ENCODE measurements around the gene TMEM205. TPM values are rescaled to one million over a fixed set of nuclear protein-coding genes. Genes with fewer than 3 reads are reported as not detected.
"Not testable (repeated sequence)": the region's sequence is repeated elsewhere in the genome, so short reads cannot be mapped to it uniquely, and the experiment has no call there.

The TMEM205 gene
- 10 to 100 TPM; 66.0 to 99.0 (median 79.6) TPM for polyA plus RNA-seq (ENCODE audit: insufficient read depth in 1 of 5, insufficient read length in 5 of 5, low replicate concordance in 1 of 5)
- long read RNA-seq, donor 1, transcript TMEM205-201 (3 exons, 1,034 nt): minor isoform, 9 of 71 reads
- long read RNA-seq, donor 1, transcript TMEM205-210 (4 exons, 840 nt): minor isoform, 6 of 71 reads
- long read RNA-seq, donor 1, transcript TMEM205-203 (2 exons, 1,147 nt): minor isoform, 8 of 71 reads
- long read RNA-seq, donor 1, transcript TMEM205-216 (4 exons, 792 nt): major isoform, 39 of 71 reads
- long read RNA-seq, donor 1, partial matches to known transcripts: 0 of 71 reads
- long read RNA-seq, donor 1, other reads (novel, unspliced or antisense): 0 of 71 reads
- long read RNA-seq, donor 2, transcript TMEM205-201 (3 exons, 1,034 nt): minor isoform, 5 of 46 reads
- long read RNA-seq, donor 2, transcript TMEM205-203 (2 exons, 1,147 nt): minor isoform, 10 of 46 reads
- long read RNA-seq, donor 2, transcript TMEM205-216 (4 exons, 792 nt): major isoform, 17 of 46 reads
- long read RNA-seq, donor 2, partial matches to known transcripts: 7 of 46 reads
- long read RNA-seq, donor 2, other reads (novel, unspliced or antisense): 0 of 46 reads
- long read RNA-seq, donor 3, transcript TMEM205-210 (4 exons, 840 nt): minor isoform, 8 of 62 reads
- long read RNA-seq, donor 3, transcript TMEM205-201 (3 exons, 1,034 nt): minor isoform, 9 of 62 reads
- long read RNA-seq, donor 3, transcript TMEM205-203 (2 exons, 1,147 nt): minor isoform, 16 of 62 reads
- long read RNA-seq, donor 3, transcript TMEM205-216 (4 exons, 792 nt): major isoform, 21 of 62 reads
- long read RNA-seq, donor 3, partial matches to known transcripts: 0 of 62 reads
- long read RNA-seq, donor 3, other reads (novel, unspliced or antisense): 0 of 62 reads
- long read RNA-seq, donor 4, transcript TMEM205-203 (2 exons, 1,147 nt): minor isoform, 8 of 34 reads
- long read RNA-seq, donor 4, transcript TMEM205-216 (4 exons, 792 nt): major isoform, 14 of 34 reads
- long read RNA-seq, donor 4, transcript TMEM205-210 (4 exons, 840 nt): minor isoform, 7 of 34 reads
- long read RNA-seq, donor 4, partial matches to known transcripts: 0 of 34 reads
- long read RNA-seq, donor 4, other reads (novel, unspliced or antisense): 0 of 34 reads
- long read RNA-seq, donor 5, transcript TMEM205-216 (4 exons, 792 nt): major isoform, 40 of 81 reads
- long read RNA-seq, donor 5, transcript TMEM205-203 (2 exons, 1,147 nt): minor isoform, 6 of 81 reads
- long read RNA-seq, donor 5, transcript TMEM205-202 (4 exons, 916 nt): minor isoform, 5 of 81 reads
- long read RNA-seq, donor 5, transcript TMEM205-201 (3 exons, 1,034 nt): minor isoform, 8 of 81 reads
- long read RNA-seq, donor 5, partial matches to known transcripts: 12 of 81 reads
- long read RNA-seq, donor 5, other reads (novel, unspliced or antisense): 0 of 81 reads
- long read RNA-seq, donor 6, transcript TMEM205-210 (4 exons, 840 nt): minor isoform, 10 of 72 reads
- long read RNA-seq, donor 6, transcript TMEM205-216 (4 exons, 792 nt): major isoform, 32 of 72 reads
- long read RNA-seq, donor 6, transcript TMEM205-201 (3 exons, 1,034 nt): minor isoform, 13 of 72 reads
- long read RNA-seq, donor 6, transcript TMEM205-203 (2 exons, 1,147 nt): minor isoform, 9 of 72 reads
- long read RNA-seq, donor 6, partial matches to known transcripts: 0 of 72 reads
- long read RNA-seq, donor 6, other reads (novel, unspliced or antisense): 0 of 72 reads
- long read RNA-seq, donor 7, transcript TMEM205-203 (2 exons, 1,147 nt): minor isoform, 6 of 50 reads
- long read RNA-seq, donor 7, transcript TMEM205-216 (4 exons, 792 nt): major isoform, 26 of 50 reads
- long read RNA-seq, donor 7, transcript TMEM205-201 (3 exons, 1,034 nt): minor isoform, 7 of 50 reads
- long read RNA-seq, donor 7, transcript TMEM205-210 (4 exons, 840 nt): minor isoform, 5 of 50 reads
- long read RNA-seq, donor 7, partial matches to known transcripts: 0 of 50 reads
- long read RNA-seq, donor 7, other reads (novel, unspliced or antisense): 0 of 50 reads
- long read RNA-seq, donor 8, transcript TMEM205-203 (2 exons, 1,147 nt): major isoform, 8 of 29 reads
- long read RNA-seq, donor 8, transcript TMEM205-210 (4 exons, 840 nt): minor isoform, 5 of 29 reads
- long read RNA-seq, donor 8, transcript TMEM205-216 (4 exons, 792 nt): minor isoform, 7 of 29 reads
- long read RNA-seq, donor 8, partial matches to known transcripts: 0 of 29 reads
- long read RNA-seq, donor 8, other reads (novel, unspliced or antisense): 0 of 29 reads

- peak; percentile 98 to 99 for DNase-seq
Observed at GRCh38 chr19:11346104-11346940, at the start of gene TMEM205, which contains the start of gene CCDC159. Gene TMEM205 (minus strand): TSS chr19:11346268. CDS start chr19:11345619, 649 bp downstream. Gene CCDC159 (plus strand): TSS chr19:11346519. CDS start chr19:11346607, 88 bp downstream.

- DNase-seq: no peak
Observed at GRCh38 chr19:11390933-11391680, 45.0 kb upstream of the TMEM205 start.

- DNase-seq: no peak
Observed at GRCh38 chr19:11390359-11390758, 44.3 kb upstream of the TMEM205 start.

GRCh38 chr19:11387162-11388034 lies 41.3 kb upstream of the TMEM205 start:
- peak in 1 of 2 donors; percentile 9 for DNase-seq

- DNase-seq: no peak
Observed at GRCh38 chr19:11384778-11385129, 38.7 kb upstream of the TMEM205 start.

GRCh38 chr19:11383706-11384048 lies 37.6 kb upstream of the TMEM205 start:
- DNase-seq: peak in 1 of 2 donors; percentile 25

- peak; percentile 17 to 40 for DNase-seq
Observed at GRCh38 chr19:11382898-11383705, 37.0 kb upstream of the TMEM205 start.

- DNase-seq: peak; percentile 93 to 96
Observed at GRCh38 chr19:11380653-11381537, 34.8 kb upstream of the TMEM205 start.

GRCh38 chr19:11379857-11380350 lies 33.8 kb upstream of the TMEM205 start:
- no peak for DNase-seq

GRCh38 chr19:11379269-11379845 lies 33.3 kb upstream of the TMEM205 start:
- DNase-seq: not testable (repeated sequence)

GRCh38 chr19:11378319-11379189 lies 32.5 kb upstream of the TMEM205 start:
- DNase-seq: no peak

- DNase-seq: no peak
Observed at GRCh38 chr19:11377756-11378155, 31.7 kb upstream of the TMEM205 start.

GRCh38 chr19:11377237-11377636 lies 31.2 kb upstream of the TMEM205 start:
- DNase-seq: no peak
